Prostate gland (tissue), 2 donors: Measurements from ENCODE around the gene OTOG.

Source experiments
- CTCF ChIP-seq, 4 experiments: fragments of 200-600 bp in 2 of 4; fragments of 450-650 bp in 2 of 4; sonication (generic) in 2 of 4; IDR thresholded peaks; 1 replicate in 3 of 4; 2 replicates in 1 of 4; pipeline ENCODE4 v1.5.1; 2016 to 2019; ENCODE audit warnings: antibody characterized with exemption in 4 of 4, mild to moderate bottlenecking in 2 of 4, moderate library complexity in 2 of 4
- POLR2A ChIP-seq: fragments of 450-650 bp; IDR thresholded peaks from one replicate; pipeline ENCODE4 v1.6.1; 2016; ENCODE audit warnings: antibody characterized with exemption, mild to moderate bottlenecking

- TF ChIP-seq CTCF (IDR thresholded peaks at IDR 0.05) (no peak), POLR2A (no peak)
Observed at GRCh38 chr11:17551347-17552040, 4.4 kb downstream of the OTOG start.
